AG10803 (cell line): ENCODE results near the gene CD209.

ENCODE experiments used
- DNase-seq: peaks from one replicate; pipeline ENCODE4 v3.0.0; 2010; ENCODE audit warnings: low read depth
- H3K4me3 ChIP-seq: 2 replicates; pipeline ENCODE4 v1.5.1; 2011; ENCODE audit warnings: mild to moderate bottlenecking, low read length, control low read depth
- CTCF ChIP-seq: conservative IDR thresholded peaks from 2 replicates; pipeline ENCODE4 v1.5.1; 2011; ENCODE audit warnings: mild to moderate bottlenecking, low read length, control low read depth, inconsistent platforms

CD209 gene

DNA sequence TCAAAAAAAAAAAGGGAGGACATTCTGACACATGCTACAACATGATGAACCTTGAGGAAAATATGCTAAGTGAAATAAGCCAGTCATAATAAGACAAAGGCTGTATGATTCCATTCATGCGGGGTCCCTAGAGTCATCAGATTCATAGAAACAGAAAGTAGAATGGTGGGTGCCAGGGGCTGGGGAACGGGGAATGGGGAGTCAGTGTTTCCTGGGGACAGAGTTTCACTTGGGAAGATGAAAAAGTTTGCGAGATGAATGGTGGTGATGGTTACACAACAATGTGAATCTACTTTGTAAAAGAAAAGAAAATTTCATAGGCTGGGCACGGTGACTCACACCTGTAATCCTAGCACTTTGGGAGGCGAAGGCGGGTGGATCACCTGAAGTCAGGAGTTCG is 9.3 kb downstream of the CD209 start:
- H3K4me3 ChIP-seq = no peak overlapping the region
- no peak for DNase-seq
- TF ChIP-seq CTCF = no peak

DNA sequence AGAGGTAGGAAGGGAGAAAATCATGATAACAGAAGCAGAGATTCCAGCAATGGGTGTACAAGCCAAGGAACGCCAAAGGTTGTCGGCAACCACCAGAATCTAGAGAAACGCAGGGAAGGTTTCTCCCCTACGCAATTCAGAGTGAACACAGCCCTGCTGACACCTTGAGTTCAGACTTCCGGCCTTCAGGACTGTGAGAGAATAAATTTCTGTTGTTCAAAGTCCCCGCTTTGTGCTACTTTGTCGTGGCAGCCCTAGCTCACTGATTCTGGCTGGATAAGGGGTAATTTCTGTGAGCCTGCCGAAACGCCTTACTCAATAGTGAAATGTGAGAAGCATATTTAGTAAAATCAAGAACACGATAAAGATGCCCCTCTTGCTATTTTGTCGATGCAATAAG is 10.1 kb downstream of the CD209 start:
- no peak overlapping the region for H3K4me3 ChIP-seq
- TF ChIP-seq CTCF = no peak
- no peak for DNase-seq

DNA sequence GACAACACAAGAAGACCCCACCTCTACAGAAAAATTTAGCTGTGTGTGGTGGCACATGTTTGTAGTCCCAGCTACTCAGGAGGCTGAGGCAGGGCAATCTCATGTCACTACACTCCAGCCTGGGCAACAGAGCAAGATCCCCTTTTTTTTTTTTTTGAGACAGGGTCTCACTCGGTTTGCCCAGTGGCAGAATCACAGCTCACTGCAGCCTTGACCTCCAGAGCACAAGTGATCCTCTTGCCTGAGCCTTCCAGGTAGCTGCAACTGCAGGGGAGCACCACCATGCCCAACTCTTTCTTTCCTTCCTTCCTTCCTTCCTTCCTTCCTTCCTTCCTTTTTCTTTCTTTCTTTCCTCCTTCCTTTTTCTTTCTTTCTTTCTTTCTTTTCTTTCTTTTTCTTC is 11.2 kb downstream of the CD209 start:
- no peak for TF ChIP-seq CTCF
- DNase-seq = no peak
- no peak overlapping the region for H3K4me3 ChIP-seq

DNA sequence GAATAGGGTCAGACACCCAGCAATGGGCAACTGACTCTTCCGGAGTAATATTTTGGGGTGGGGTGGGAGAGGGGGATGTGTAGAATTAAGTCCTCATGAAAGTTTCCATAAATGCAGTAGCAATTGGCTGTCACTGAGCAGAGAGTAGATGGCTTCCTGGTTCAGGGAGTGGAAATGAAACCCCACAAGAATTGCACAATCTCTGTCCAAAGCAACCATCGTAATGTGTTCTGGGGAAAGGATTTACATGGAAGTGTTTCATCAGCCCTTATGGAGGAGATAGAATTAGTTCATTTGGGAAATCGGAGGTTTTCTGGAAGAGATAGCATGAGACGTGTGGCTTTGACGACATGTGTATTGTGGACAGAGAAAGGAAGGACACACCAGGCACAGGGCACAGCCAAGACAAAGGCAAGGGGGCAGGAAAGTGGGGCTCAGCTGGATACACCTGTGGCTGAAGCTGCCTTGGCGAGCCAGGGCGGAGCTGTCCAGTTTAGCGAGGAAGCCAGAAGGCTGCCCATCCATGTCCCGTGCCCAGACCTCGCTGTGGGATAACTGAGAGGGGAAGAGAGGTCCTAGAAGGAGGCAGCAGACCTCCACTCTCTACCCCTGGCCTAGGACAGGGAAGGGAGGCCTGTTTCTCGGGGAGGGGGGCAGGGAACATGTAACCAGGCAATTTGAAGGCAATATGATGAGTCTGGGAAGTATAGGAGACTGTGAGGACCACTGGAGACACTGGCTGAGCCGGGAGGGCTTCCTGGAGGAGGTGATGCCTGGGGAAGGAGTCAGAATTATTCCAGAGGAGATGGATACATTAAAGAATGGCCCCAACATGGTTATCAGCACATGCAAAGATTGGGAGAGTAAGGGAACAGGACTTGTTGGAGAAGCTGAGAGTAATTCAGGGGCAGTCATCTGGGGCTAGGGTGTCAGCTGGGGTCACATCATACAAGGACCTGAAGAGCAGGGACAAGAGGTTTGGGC is 12.8 kb downstream of the CD209 start:
- H3K4me3 ChIP-seq = no peak overlapping the region
- peak; percentile 30 for DNase-seq
- no peak for TF ChIP-seq CTCF

- no peak for DNase-seq
- no peak overlapping the region for H3K4me3 ChIP-seq
- TF ChIP-seq CTCF = no peak
These were observed 14.0 kb downstream of the CD209 start for GRCh38 chr19:7733376-7733775.

GRCh38 chr19:7732045-7732444 is 15.3 kb downstream of the CD209 start, which contains the start of gene CLEC4G:
CLEC4G (minus strand) TSS chr19:7732110; CDS start chr19:7732102, 8 bp downstream.
- DNase-seq = no peak
- TF ChIP-seq CTCF = no peak
- H3K4me3 ChIP-seq = no peak within 1 kb of the TSS

DNA sequence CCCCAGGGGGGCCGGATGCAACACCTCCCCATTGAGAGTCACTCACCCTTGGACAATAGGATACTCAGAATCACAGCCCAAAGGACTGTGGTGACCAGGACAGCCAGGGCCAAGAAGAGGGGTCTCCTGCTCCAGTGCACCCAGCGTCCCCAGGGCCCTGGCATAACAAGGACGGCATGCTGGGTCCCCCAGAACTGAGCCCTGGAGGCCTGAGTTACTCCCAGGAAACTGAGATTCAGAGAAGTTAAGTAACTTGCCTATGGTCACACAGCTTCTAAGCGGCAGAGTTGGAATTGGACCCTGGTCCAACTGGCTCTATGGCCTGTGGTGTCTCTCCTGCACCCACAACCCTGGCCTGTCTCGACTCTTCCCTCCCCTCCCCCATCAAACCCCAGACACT is 15.7 kb downstream of the CD209 start:
- H3K4me3 ChIP-seq = no peak overlapping the region
- TF ChIP-seq CTCF = no peak
- no peak for DNase-seq
